Ishikawa (cell line): ENCODE results near the gene ECSIT.

Experiments used
- CEBPB ChIP-seq: IDR thresholded peaks from 2 replicates; pipeline ENCODE4 v1.6.1; 2012
- CREB1 ChIP-seq: IDR thresholded peaks from 2 replicates; pipeline ENCODE4 v1.6.1; 2012; ENCODE audit warnings: low read depth
- EGR1 ChIP-seq: IDR thresholded peaks from 2 replicates; pipeline ENCODE4 v1.6.1; 2012
- EP300 ChIP-seq: IDR thresholded peaks from 2 replicates; pipeline ENCODE4 v1.6.1; 2012; ENCODE audit warnings: borderline replicate concordance
- FOXM1 ChIP-seq: IDR thresholded peaks from 2 replicates; pipeline ENCODE4 v1.6.1; 2012; ENCODE audit warnings: low read depth, borderline replicate concordance
- NFIC ChIP-seq: IDR thresholded peaks from 2 replicates; pipeline ENCODE4 v1.6.1; 2012
- RAD21 ChIP-seq: IDR thresholded peaks from 2 replicates; pipeline ENCODE4 v1.6.1; 2012; ENCODE audit warnings: low read depth
- TAF1 ChIP-seq: IDR thresholded peaks from 2 replicates; pipeline ENCODE4 v1.6.1; 2012; ENCODE audit warnings: low read depth, mild to moderate bottlenecking
- TCF12 ChIP-seq: IDR thresholded peaks from 2 replicates; pipeline ENCODE4 v1.6.1; 2012; ENCODE audit warnings: low read depth
- YY1 ChIP-seq: IDR thresholded peaks from 2 replicates; pipeline ENCODE4 v1.6.1; 2012; ENCODE audit warnings: low read depth
- ZBTB7A ChIP-seq: IDR thresholded peaks from 2 replicates; pipeline ENCODE4 v1.6.1; 2012; ENCODE audit warnings: low read depth
- TF ChIP-seq, protein P1 (sequence below): IDR thresholded peaks from 2 replicates; pipeline ENCODE4 v1.6.1; 2012; ENCODE audit warnings: low read depth, mild to moderate bottlenecking
- TF ChIP-seq, protein P2 (sequence below): IDR thresholded peaks from 2 replicates; pipeline ENCODE4 v1.6.1; 2012

DNA sequence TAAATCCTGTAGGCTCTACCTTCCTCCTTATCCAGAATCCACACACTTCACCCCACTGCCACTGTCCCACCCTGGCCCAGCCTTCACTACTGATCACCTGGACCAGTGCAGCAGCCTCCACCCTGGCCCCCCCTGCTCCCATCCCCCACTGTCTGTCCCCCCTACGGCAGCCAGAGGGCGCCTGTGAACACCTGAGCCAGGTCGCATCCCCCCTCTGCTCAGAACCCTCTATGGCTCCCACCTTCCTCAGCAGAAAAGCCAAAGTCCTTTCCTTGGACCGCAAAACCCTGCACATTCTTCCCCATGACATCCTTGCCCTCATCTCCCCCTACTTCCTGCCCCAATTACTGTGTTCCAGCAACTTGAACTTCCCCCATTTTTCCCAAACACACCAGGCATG lies 68.7 kb downstream of the ECSIT start:
- TF ChIP-seq, protein P1, sequence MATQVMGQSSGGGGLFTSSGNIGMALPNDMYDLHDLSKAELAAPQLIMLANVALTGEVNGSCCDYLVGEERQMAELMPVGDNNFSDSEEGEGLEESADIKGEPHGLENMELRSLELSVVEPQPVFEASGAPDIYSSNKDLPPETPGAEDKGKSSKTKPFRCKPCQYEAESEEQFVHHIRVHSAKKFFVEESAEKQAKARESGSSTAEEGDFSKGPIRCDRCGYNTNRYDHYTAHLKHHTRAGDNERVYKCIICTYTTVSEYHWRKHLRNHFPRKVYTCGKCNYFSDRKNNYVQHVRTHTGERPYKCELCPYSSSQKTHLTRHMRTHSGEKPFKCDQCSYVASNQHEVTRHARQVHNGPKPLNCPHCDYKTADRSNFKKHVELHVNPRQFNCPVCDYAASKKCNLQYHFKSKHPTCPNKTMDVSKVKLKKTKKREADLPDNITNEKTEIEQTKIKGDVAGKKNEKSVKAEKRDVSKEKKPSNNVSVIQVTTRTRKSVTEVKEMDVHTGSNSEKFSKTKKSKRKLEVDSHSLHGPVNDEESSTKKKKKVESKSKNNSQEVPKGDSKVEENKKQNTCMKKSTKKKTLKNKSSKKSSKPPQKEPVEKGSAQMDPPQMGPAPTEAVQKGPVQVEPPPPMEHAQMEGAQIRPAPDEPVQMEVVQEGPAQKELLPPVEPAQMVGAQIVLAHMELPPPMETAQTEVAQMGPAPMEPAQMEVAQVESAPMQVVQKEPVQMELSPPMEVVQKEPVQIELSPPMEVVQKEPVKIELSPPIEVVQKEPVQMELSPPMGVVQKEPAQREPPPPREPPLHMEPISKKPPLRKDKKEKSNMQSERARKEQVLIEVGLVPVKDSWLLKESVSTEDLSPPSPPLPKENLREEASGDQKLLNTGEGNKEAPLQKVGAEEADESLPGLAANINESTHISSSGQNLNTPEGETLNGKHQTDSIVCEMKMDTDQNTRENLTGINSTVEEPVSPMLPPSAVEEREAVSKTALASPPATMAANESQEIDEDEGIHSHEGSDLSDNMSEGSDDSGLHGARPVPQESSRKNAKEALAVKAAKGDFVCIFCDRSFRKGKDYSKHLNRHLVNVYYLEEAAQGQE, result no peak
- no peak for TF ChIP-seq FOXM1
- TF ChIP-seq EP300, result no peak
- TF ChIP-seq NFIC, result no peak
- TF ChIP-seq TAF1, result no peak
- no peak; the same call in 1 of the 2 replicates for TF ChIP-seq RAD21
- no peak for TF ChIP-seq EGR1
- TF ChIP-seq YY1, result no peak
- TF ChIP-seq TCF12, result no peak
- TF ChIP-seq, protein P2, sequence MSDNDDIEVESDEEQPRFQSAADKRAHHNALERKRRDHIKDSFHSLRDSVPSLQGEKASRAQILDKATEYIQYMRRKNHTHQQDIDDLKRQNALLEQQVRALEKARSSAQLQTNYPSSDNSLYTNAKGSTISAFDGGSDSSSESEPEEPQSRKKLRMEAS, result no peak
- no peak for TF ChIP-seq ZBTB7A
- no peak for TF ChIP-seq CREB1
- TF ChIP-seq CEBPB, result no peak
